GM12874 (cell line): ENCODE measurements around the gene MEIOB.

ENCODE experiments used
- CTCF ChIP-seq: IDR thresholded peaks from 2 replicates; pipeline ENCODE4 v1.5.1; 2011; ENCODE audit warnings: low read depth, mild to moderate bottlenecking, control low read depth, low read length, moderate library complexity; ENCODE audit not compliant: insufficient read depth

Gene MEIOB

GRCh38 chr16:1878256-1878655, 6.3 kb upstream of the MEIOB start:
- TF ChIP-seq CTCF = no peak

DNA sequence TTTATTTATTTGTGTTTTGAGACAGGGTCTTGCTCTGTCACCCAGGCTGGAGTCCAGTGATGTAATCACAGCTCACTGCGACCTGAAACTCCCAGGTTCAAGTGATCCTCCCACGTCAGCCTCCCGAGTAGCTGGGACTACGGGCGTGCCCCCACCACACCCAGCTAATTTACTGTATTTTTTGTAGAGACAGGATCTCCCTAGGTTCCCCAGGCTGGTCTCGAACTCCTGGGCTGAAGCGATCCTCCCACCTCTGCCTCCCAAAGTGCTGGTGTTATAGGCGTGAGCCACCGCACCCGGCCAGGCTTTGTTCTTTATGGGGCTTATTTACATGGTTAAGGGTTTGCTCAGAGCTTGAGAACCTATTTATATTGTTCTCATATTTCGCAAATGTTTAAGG, 5.8 kb upstream of the MEIOB start:
- no peak for TF ChIP-seq CTCF

- TF ChIP-seq CTCF = no peak
These were observed 5.1 kb upstream of the MEIOB start for GRCh38 chr16:1877089-1877488.

GRCh38 chr16:1876468-1876867, 4.5 kb upstream of the MEIOB start:
- TF ChIP-seq CTCF = no peak

DNA sequence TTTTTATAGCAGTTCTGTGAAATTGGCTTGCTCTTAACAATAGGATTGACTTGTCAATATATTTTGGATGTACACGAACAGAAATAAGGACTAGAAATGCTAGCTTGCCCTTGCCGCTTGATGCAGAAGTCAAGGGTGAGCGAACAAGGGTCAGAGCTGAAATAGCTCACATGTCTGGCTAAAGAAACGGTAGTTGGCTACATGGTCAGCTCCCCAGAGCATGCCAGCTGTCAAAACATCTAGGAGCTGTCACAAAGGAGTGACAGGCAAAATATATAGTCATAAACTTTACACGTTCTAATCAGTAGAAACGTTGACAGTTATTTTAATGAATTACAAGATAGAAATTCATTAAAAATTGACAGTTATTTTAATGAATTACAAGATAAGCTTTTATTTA, 2.9 kb upstream of the MEIOB start:
- no peak for TF ChIP-seq CTCF

- TF ChIP-seq CTCF = no peak
These were observed 1.4 kb downstream of the MEIOB start for GRCh38 chr16:1870365-1871082.

GRCh38 chr16:1865902-1866690, 5.9 kb downstream of the MEIOB start:
- TF ChIP-seq CTCF = no peak
